Suprapubic skin (tissue), 4 donors: ENCODE data around the gene FOXO3. TPM values are rescaled to one million over a fixed set of nuclear protein-coding genes. Genes with fewer than 3 reads are reported as not detected.

ENCODE experiments used
- DNase-seq, 2 donors: peaks; one replicate each; pipeline ENCODE4 v3.0.0-alpha.2; 2019; ENCODE audit warnings: low spot score in 2 of 2
- H3K27ac ChIP-seq: fragments of 200-600 bp; sonication (generic); one replicate; pipeline ENCODE4 v1.5.1; 2019
- H3K27me3 ChIP-seq: fragments of 200-600 bp; sonication (generic); one replicate; pipeline ENCODE4 v1.5.1; 2019
- H3K36me3 ChIP-seq: fragments of 200-600 bp; sonication (generic); one replicate; pipeline ENCODE4 v1.5.1; 2019
- H3K4me1 ChIP-seq: fragments of 200-600 bp; sonication (generic); one replicate; pipeline ENCODE4 v1.5.1; 2019
- H3K4me3 ChIP-seq: fragments of 200-600 bp; sonication (generic); one replicate; pipeline ENCODE4 v1.5.1; 2019; ENCODE audit warnings: mild to moderate bottlenecking
- H3K9me3 ChIP-seq: fragments of 200-600 bp; sonication (generic); one replicate; pipeline ENCODE4 v1.5.1; 2019
- CTCF ChIP-seq, 2 donors: fragments of 200-600 bp in 1 of 2; fragments of 450-650 bp in 1 of 2; sonication (generic) in 1 of 2; IDR thresholded peaks; one replicate each; pipeline ENCODE4 v1.5.1; 2016 to 2019; ENCODE audit warnings: antibody characterized with exemption in 2 of 2, mild to moderate bottlenecking in 1 of 2, moderate library complexity in 1 of 2
- EP300 ChIP-seq: sonication (generic); formaldehyde crosslinking; IDR thresholded peaks from one replicate; pipeline ENCODE4 v1.6.1; 2017; ENCODE audit warnings: antibody characterized with exemption
- POLR2A ChIP-seq, 2 donors: fragments of 450-650 bp; IDR thresholded peaks; one replicate each; pipeline ENCODE4 v1.6.1; 2017; ENCODE audit warnings: antibody characterized with exemption in 2 of 2, mild to moderate bottlenecking in 2 of 2, moderate library complexity in 2 of 2
- POLR2AphosphoS5 ChIP-seq, 3 donors: sonication (generic); formaldehyde crosslinking; IDR thresholded peaks; one replicate each; pipeline ENCODE4 v1.6.1; 2017; ENCODE audit warnings: antibody characterized with exemption in 3 of 3
- WGBS: methylation state at CpG from one replicate; pipeline ENCODE4 v1.1.5; 2018; 5-methylcytosine and 5-hydroxymethylcytosine counted together
- total RNA-seq, 4 donors: library from RNA; depleted of rRNA; stranded (reverse); fragments of >200 nt; gene quantifications; one replicate each; pipeline ENCODE4 v1.1.0, GENCODE V29; 2016

Gene FOXO3
- total RNA-seq, 4 donors from 2014 or later = 103 to 141 (median 121) TPM

DNA sequence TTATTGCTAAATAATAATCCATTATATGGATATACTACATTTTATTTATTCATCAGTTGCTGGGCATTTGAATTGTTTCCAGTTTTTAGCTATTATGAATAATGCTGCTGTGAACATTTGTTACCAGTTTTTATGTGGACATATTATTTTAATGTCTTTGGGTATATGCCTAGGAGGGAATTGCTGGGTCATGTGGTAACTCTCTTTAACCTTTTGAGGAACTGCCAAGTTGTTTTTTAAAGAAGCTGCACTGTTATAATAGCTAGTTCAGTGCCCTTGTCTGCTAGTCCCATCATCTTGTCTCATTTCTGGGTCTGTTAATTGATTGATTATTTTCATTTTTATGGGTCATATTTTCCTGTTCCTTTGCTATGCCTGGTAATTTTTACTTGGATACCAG, 56.3 kb downstream of the FOXO3 start:
- no peak for DNase-seq
- Histone ChIP-seq H3K9me3 (no peaks in the 10 kb centered on the region), H3K27me3 (no peaks in the 10 kb centered on the region), H3K27ac (no peak overlapping the region), H3K4me3 (no peak overlapping the region), H3K4me1 (peaks cover 73% of the 10 kb centered on the region), H3K36me3 (no peaks in the 10 kb centered on the region)
- TF ChIP-seq CTCF (IDR thresholded peaks at IDR 0.05) (no peak), POLR2AphosphoS5 (IDR thresholded peaks at IDR 0.05) (no peak), POLR2A (IDR thresholded peaks at IDR 0.05) (no peak), EP300 (no peak)

DNA sequence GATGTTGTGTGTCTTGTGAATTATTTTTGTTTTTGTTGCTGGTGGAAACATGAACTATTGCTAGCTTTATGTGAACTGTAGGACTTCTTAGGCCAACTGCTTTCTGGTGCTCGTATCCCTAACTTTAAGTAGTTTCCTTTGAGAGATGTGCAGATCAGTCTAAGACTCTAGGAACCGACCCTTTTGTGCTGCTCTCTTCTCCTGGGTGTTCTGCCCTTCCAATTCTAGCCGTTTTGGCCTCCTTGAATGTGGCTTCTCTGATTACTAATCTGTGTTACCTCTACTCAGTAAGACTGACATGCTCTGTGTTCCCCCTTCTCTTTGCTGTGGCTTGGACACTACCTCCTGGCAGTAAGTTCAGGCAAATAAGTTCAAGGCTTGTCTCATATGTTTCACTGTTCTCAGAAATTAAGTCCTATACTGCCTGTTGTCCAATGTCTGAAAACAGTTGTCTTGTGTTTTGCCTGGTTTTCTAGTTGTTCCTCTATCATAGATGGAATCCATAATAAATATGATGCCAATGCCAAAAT, 58.0 kb downstream of the FOXO3 start:
- no peak overlapping the region for H3K27ac ChIP-seq
- WGBS = 66% methylated on average over 3 of the region's 3 CpGs

GRCh38 chr6:108619431-108620197, 58.9 kb downstream of the FOXO3 start:
- peaks cover 87% of the 10 kb centered on the region for H3K4me1 ChIP-seq

More for the DNA sequence above, 58.0 kb downstream of the FOXO3 start:
- Histone ChIP-seq H3K4me1 (peaks cover 87% of the 10 kb centered on the region), H3K27me3 (no peaks in the 10 kb centered on the region), H3K4me3 (no peak overlapping the region), H3K36me3 (no peaks in the 10 kb centered on the region), H3K9me3 (no peaks in the 10 kb centered on the region)
- TF ChIP-seq POLR2A (IDR thresholded peaks at IDR 0.05) (no peak), CTCF (IDR thresholded peaks at IDR 0.05) (no peak), POLR2AphosphoS5 (IDR thresholded peaks at IDR 0.05) (no peak), EP300 (no peak)
- no peak for DNase-seq

DNA sequence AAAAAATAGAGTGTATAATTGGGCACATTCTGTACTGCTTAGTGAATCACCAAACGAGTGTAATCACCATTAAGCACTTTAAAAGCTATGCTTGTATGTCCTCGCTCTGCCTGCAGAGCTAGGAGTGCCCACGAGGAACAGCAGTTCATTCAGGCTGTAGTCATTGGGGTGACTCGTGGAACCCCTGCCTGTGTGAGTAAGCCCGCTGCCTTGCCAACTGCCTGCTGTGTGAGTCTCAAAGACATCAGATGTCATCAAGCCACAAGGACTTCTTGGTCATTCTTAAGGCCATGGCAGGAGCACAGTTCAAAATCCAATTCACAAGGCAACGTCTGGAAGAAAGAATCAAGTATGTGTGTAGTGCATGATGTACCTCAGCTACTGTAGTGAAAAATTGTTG, 60.4 kb downstream of the FOXO3 start:
- H3K27me3 ChIP-seq = no peaks in the 10 kb centered on the region
- H3K4me3 ChIP-seq = no peak overlapping the region
- no peaks in the 10 kb centered on the region for H3K9me3 ChIP-seq
- TF ChIP-seq POLR2A (IDR thresholded peaks at IDR 0.05) = no peak
- TF ChIP-seq CTCF (IDR thresholded peaks at IDR 0.05) = no peak
- TF ChIP-seq POLR2AphosphoS5 (IDR thresholded peaks at IDR 0.05) = no peak
- no peak for TF ChIP-seq EP300
- no peak for DNase-seq
- peaks cover 87% of the 10 kb centered on the region for H3K4me1 ChIP-seq
- peak overlapping the region; percentile 79 for H3K27ac ChIP-seq
- no peaks in the 10 kb centered on the region for H3K36me3 ChIP-seq
- WGBS = 60% methylated on average over 6 of the region's 6 CpGs

More at GRCh38 chr6:108619431-108620197, 58.9 kb downstream of the FOXO3 start:
- DNase-seq = no peak
- Histone ChIP-seq H3K27me3 (no peaks in the 10 kb centered on the region), H3K27ac (no peak overlapping the region), H3K36me3 (no peaks in the 10 kb centered on the region), H3K4me3 (no peak overlapping the region), H3K9me3 (no peaks in the 10 kb centered on the region)
- TF ChIP-seq POLR2AphosphoS5 (IDR thresholded peaks at IDR 0.05) (no peak), EP300 (no peak), POLR2A (IDR thresholded peaks at IDR 0.05) (no peak), CTCF (IDR thresholded peaks at IDR 0.05) (no peak)
- WGBS = 85% methylated on average over 2 of the region's 2 CpGs

DNA sequence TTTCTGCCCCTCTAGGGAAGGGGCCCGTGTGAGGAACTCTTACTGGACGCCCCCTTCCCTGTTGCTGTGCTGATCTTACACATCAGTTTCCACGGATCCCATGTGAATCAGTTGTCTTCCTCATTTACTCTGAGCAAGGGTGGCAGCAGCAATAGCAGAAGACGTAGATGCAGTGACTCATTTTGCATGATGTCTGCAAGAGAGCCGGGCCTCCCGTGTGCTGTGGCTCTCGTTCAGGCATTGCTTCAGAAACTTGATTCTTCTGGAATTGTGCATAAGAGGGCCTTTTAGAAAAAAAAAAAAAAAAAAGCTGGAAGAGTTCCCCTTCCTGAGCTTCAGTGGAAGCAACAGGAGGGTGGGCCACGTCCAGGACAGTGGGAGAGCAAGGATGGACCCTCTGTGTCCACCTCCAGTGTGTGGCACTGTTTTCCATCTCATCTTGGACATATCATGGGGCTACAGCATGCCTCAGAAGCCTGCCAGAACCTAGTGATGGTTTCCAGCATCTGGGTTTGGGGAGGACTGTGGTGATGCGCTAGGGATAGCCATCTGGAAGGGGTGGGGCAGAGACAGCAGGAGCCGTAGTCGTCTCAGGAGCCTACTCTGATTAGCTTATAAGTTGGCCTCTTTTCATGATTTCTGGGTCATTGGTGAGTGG, 62.1 kb downstream of the FOXO3 start:
- 39% methylated on average over 11 of the region's 11 CpGs for WGBS
- Histone ChIP-seq H3K4me1 (peaks cover 80% of the 10 kb centered on the region), H3K27me3 (no peaks in the 10 kb centered on the region), H3K9me3 (no peaks in the 10 kb centered on the region), H3K4me3 (no peak overlapping the region), H3K27ac (peak overlapping the region; percentile 79), H3K36me3 (no peaks in the 10 kb centered on the region)
- DNase-seq = peak; percentile 77 to 83
- no peak for TF ChIP-seq EP300
- TF ChIP-seq POLR2AphosphoS5 (IDR thresholded peaks at IDR 0.05) = peak in 1 of 3 donors; percentile 47
